BLaER1 (cell line): ENCODE measurements around the gene CEACAM16.

Experiments used
- H3K27ac ChIP-seq: shearing (Covaris generic); formaldehyde crosslinking; 2 replicates; pipeline ENCODE4 v1.8.1; 2022
- H3K27me3 ChIP-seq: shearing (Covaris generic); formaldehyde crosslinking; 2 replicates; pipeline ENCODE4 v1.8.1; 2022
- H3K36me3 ChIP-seq: shearing (Covaris generic); formaldehyde crosslinking; 2 replicates; pipeline ENCODE4 v1.8.1; 2022
- H3K4me1 ChIP-seq: shearing (Covaris generic); formaldehyde crosslinking; 2 replicates; pipeline ENCODE4 v1.8.1; 2022
- H3K4me2 ChIP-seq: shearing (Covaris generic); formaldehyde crosslinking; 2 replicates; pipeline ENCODE4 v1.8.1; 2022
- H3K4me3 ChIP-seq: shearing (Covaris generic); formaldehyde crosslinking; 2 replicates; pipeline ENCODE4 v1.8.1; 2022
- H3K9ac ChIP-seq: shearing (Covaris generic); formaldehyde crosslinking; 2 replicates; pipeline ENCODE4 v1.8.1; 2022
- H3K9me3 ChIP-seq: shearing (Covaris generic); formaldehyde crosslinking; 2 replicates; pipeline ENCODE4 v1.8.1; 2022
- H4K20me1 ChIP-seq: shearing (Covaris generic); formaldehyde crosslinking; 2 replicates; pipeline ENCODE4 v1.8.1; 2022
- Cebpa-rat ChIP-seq: shearing (Covaris generic); IDR thresholded peaks from 2 replicates; pipeline ENCODE4 v1.8.1; 2022

CEACAM16 gene

DNA sequence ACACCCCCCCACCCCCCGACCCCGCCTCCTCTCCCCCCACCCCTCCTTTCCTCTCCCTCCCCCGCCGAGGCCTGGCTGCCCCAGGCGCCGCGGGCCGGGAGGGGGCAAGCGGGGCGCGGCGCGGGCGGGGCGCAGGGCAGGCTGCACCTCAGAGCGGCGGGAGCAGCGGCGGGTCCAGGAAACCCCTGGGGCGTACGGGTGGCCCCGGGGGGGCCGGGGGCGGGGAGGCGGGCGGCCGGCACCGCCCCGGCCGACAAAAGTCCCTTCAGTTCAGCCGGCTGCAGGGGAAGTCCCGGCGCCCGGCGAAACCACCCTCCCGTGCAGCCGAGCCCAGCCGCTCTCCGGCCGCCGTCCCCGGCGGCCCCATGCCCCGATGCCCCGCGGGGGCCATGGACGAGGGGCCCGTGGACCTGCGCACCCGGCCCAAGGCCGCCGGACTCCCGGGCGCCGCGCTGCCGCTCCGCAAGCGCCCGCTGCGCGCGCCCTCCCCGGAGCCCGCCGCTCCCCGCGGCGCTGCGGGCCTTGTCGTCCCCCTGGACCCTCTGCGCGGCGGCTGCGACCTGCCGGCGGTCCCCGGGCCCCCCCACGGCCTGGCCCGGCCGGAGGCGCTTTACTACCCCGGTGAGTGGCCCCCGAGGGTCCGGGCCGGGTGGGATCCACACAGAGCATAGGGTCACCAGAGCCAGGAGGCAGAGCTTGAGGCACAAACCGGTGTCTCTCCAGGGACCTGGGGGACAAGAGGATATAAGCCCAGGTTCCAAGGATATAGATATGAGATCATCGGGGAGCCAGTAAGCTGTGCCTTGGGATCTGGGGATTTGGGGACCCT, 49.7 kb downstream of the CEACAM16 start, which contains the start of gene BCL3:
Gene BCL3, plus strand, starts transcription at position 283 of the 829 bp plus-strand sequence. Its CDS starts 83 bp downstream, at position 366.
- no peak for TF ChIP-seq Cebpa-rat
- Histone ChIP-seq H3K4me2 (peak within 1 kb of the TSS; percentile 99), H3K36me3 (peaks cover 14% of the 10 kb centered on the region), H3K9me3 (no peaks in the 10 kb centered on the region), H3K4me3 (peak within 1 kb of the TSS; percentile 91), H4K20me1 (peaks cover 18% of the 10 kb centered on the region; the same call in 1 of the 2 replicates), H3K9ac (peak within 1 kb of the TSS; percentile 93), H3K4me1 (peaks cover 49% of the 10 kb centered on the region), H3K27me3 (no peaks in the 10 kb centered on the region), H3K27ac (peak within 1 kb of the TSS; percentile 95)

DNA sequence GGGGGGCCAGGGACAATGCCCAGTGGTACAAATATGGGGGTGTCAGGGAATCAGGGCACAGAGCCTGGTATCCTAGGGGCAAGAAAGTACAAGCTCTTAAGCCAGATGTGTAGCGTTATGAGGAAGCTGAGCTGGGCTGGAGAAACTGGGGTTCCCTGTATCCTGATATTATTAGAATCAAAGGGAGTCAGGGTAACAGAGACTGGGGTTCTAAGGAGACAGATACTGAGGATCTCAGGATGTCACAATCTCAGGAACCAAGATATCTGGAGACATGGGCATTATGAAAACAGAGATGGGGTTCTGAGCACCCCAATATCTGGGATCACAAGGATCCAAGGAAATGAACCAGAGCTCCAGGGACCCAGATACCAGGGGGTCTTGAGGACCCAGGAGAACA, 50.3 kb downstream of the CEACAM16 start:
- Histone ChIP-seq H3K27ac (peak overlapping the region; percentile 95), H3K36me3 (peaks cover 14% of the 10 kb centered on the region), H3K9ac (peak overlapping the region; percentile 93), H3K4me3 (peak overlapping the region; percentile 91), H3K4me2 (peak overlapping the region; percentile 99), H3K9me3 (no peaks in the 10 kb centered on the region), H4K20me1 (peaks cover 18% of the 10 kb centered on the region; the same call in 1 of the 2 replicates), H3K27me3 (no peaks in the 10 kb centered on the region), H3K4me1 (peaks cover 54% of the 10 kb centered on the region)
- TF ChIP-seq Cebpa-rat, result no peak

DNA sequence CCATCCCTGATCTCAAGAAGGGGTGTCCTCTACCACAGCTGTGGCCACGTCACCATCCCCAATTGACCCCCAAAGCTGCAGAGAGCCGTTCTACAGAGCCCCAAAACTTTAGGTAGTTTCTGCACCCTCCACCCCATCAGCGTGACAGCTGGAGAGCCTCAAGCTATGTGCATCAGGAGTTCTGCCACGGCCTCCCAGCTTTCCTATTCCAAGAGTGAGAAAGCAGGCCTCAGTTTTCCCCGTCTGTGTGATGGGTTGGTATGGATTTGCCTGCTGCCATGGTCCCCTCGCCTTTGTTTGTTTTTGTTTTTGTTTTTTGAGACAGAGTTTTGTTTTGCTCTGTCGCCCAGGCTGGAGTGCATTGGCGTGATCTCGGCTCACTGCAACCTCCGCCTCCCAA, 51.0 kb downstream of the CEACAM16 start:
- H3K36me3 ChIP-seq, result peaks cover 14% of the 10 kb centered on the region
- H3K9ac ChIP-seq, result peak overlapping the region; percentile 93
- peaks cover 18% of the 10 kb centered on the region; the same call in 1 of the 2 replicates for H4K20me1 ChIP-seq
- H3K27me3 ChIP-seq, result no peaks in the 10 kb centered on the region
- H3K4me3 ChIP-seq, result peak overlapping the region; percentile 91
- H3K27ac ChIP-seq, result peak overlapping the region; percentile 95
- H3K9me3 ChIP-seq, result no peaks in the 10 kb centered on the region
- H3K4me2 ChIP-seq, result peak overlapping the region; percentile 99
- no peak for TF ChIP-seq Cebpa-rat
- peaks cover 60% of the 10 kb centered on the region for H3K4me1 ChIP-seq

DNA sequence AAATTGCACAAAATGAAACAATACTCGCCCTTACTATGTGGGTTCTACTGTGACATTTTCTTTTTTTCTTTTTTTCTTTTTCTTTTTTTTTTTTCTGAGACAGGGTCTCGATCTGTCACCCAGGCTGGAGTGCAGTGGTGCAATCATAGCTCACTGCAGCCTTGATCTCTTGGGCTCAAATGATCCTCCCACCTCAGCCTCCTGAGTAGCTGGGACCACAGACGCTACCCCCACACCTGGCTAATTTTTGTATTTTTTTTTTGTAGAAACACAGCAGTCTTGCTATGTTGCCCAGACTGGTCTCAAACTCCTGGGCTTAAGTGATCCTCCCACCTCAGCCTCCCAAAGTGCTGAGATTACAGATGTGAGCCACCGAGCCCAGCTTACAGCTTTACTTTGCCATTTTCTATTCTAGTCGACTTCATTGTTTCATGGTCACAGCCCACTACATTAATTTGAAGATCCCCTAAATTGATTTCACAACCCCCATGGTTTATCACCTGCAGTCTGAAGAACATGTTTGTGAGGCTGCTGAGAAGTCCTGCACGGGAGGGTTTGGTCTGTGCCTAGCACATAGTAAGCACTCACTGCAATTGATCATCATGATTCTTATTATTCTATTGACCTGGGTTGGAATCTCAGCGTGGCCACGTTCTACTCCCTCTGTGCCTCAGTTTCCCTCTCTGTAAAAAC, 53.3 kb downstream of the CEACAM16 start:
- H3K4me3 ChIP-seq, result peak overlapping the region; percentile 46
- peak overlapping the region; percentile 72 for H3K27ac ChIP-seq
- H3K27me3 ChIP-seq, result no peaks in the 10 kb centered on the region
- peak overlapping the region; percentile 99 for H3K4me2 ChIP-seq
- peaks cover 22% of the 10 kb centered on the region for H3K36me3 ChIP-seq
- peaks cover 75% of the 10 kb centered on the region for H3K4me1 ChIP-seq
- peaks cover 18% of the 10 kb centered on the region; the same call in 1 of the 2 replicates for H4K20me1 ChIP-seq
- peak overlapping the region; percentile 32 for H3K9ac ChIP-seq
- no peaks in the 10 kb centered on the region for H3K9me3 ChIP-seq
- no peak for TF ChIP-seq Cebpa-rat

DNA sequence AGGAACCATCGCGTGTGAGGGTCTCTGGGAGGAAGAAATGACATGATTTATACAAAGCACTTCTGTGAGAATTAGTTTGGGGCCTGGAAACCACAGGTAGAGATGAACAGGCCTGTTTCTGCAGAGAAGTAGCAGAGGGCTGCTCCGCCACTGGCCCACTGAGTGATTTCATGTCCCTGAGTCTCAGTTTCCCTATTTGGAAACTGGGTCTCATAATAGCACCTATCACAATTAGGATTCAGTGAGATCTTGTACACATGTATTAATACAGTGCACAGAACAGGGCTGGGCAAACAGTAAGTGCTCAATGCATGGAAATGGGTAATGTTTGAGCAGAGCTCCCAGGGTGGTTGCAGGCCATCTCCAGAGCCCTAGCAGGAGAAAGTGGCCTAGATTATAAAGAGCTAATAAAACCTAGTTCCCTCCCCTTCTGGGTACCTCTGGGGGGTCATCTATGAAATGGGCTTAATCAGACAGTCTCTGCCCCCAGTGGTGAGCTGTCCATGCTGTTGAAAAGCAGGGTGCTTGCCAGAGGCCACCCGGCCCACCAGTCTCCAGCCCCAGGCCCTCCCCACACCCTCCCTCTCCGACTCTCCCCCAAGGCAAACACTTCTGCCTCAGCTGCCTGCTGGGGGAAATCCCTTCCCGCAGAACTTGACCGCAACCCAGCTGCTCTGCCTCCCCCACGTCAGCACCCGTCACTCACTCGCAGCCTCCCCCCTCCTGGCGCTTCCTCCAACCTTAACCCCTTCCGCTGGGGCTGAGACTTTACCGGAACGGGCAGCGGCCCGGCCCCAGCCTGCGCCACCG, 54.1 kb downstream of the CEACAM16 start:
- TF ChIP-seq Cebpa-rat, result no peak
- H3K4me1 ChIP-seq, result peaks cover 82% of the 10 kb centered on the region
- peak overlapping the region; percentile 46 for H3K4me3 ChIP-seq
- H3K27me3 ChIP-seq, result no peaks in the 10 kb centered on the region
- no peaks in the 10 kb centered on the region for H3K9me3 ChIP-seq
- H3K9ac ChIP-seq, result peak overlapping the region; percentile 32
- H4K20me1 ChIP-seq, result peaks cover 18% of the 10 kb centered on the region; the same call in 1 of the 2 replicates
- H3K4me2 ChIP-seq, result peak overlapping the region; percentile 99
- H3K36me3 ChIP-seq, result peaks cover 28% of the 10 kb centered on the region
- H3K27ac ChIP-seq, result peak overlapping the region; percentile 90

DNA sequence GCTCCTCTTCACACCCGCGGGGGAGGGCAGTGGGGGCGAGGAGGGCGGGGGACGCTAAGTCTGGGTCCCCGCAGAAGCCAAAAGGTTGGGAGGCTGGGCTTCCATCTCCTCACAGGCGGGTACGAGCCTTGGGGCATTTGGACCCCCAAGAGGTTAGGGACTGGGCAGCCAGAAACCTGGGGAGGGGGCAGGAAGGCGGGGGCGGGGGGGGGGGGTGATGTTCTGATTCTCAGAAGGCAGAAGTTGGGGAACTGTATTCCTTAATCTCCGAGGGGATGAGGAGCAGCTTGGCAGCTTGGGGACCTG, 54.6 kb downstream of the CEACAM16 start:
- peak overlapping the region; percentile 99 for H3K4me2 ChIP-seq
- peaks cover 18% of the 10 kb centered on the region; the same call in 1 of the 2 replicates for H4K20me1 ChIP-seq
- H3K9ac ChIP-seq, result peak overlapping the region; percentile 80; the same call in 1 of the 2 replicates
- peaks cover 87% of the 10 kb centered on the region for H3K4me1 ChIP-seq
- no peaks in the 10 kb centered on the region for H3K9me3 ChIP-seq
- no peaks in the 10 kb centered on the region for H3K27me3 ChIP-seq
- TF ChIP-seq Cebpa-rat, result no peak
- H3K4me3 ChIP-seq, result peak overlapping the region; percentile 67
- H3K36me3 ChIP-seq, result peaks cover 34% of the 10 kb centered on the region
- H3K27ac ChIP-seq, result peak overlapping the region; percentile 90

DNA sequence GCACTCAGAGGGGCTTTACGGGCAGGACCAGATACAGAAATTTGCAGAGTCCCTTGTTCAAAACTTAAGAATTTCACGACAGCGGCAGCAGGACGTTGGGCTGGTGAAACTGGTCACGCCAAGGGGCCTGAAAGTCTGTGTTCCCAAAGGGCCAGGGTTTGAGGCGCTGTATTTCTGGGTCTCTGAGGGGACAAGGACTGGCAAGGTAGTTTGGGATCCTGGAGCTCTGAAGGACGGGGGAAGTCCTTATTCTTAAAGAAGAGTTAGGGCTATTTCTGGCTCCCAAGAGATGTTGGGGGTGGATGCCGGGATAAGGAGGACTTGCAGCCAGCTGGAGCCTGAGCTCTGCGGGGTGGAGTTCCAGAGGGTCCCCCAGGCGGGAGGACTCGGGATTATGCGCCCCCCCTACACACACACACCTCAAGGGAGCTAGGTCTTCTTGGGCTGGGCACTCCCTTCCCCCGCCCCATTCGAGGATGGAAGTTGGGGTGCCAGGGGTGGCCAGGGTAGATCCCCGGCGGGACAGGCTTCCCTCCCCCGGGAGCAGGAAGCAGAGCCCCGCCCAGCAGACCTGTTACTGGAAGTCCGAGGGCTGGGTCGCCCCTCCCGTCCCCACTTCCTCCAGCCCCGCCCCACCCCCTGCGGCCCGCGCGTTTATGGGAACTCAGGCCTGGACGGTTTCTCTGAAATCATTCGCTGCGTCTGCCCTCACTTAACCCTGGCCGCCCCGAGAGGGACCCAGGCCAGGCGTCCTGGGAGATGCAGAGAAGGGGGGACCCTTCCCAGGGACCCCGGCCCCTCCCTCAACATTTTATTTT, 55.2 kb downstream of the CEACAM16 start:
- H3K4me1 ChIP-seq, result peaks cover 90% of the 10 kb centered on the region
- H3K4me2 ChIP-seq, result peak overlapping the region; percentile 99
- H4K20me1 ChIP-seq, result peaks cover 18% of the 10 kb centered on the region; the same call in 1 of the 2 replicates
- H3K4me3 ChIP-seq, result peak overlapping the region; percentile 67
- TF ChIP-seq Cebpa-rat, result no peak
- H3K9ac ChIP-seq, result peak overlapping the region; percentile 80
- H3K27me3 ChIP-seq, result no peaks in the 10 kb centered on the region
- peak overlapping the region; percentile 90 for H3K27ac ChIP-seq
- peaks cover 35% of the 10 kb centered on the region for H3K36me3 ChIP-seq
- no peaks in the 10 kb centered on the region for H3K9me3 ChIP-seq

DNA sequence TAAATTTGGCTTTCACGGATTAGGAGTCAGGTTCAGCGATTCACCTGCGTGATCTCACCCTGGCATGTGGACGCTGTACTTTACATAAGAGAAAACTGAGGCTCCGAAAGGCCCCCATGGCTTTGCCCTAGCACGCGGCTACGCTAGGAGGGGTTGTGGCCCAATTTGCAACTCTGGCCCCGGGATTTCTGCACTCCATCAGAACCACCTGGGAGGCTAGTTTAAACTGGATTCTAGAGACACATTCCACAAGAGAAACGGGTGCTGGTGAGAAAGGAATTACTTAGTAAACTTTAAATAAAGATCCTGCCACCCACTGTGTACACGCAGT, 55.8 kb downstream of the CEACAM16 start:
- peaks cover 90% of the 10 kb centered on the region for H3K4me1 ChIP-seq
- H3K9ac ChIP-seq, result peak overlapping the region; percentile 80
- no peaks in the 10 kb centered on the region for H3K9me3 ChIP-seq
- TF ChIP-seq Cebpa-rat, result no peak
- H3K4me2 ChIP-seq, result peak overlapping the region; percentile 99
- peaks cover 35% of the 10 kb centered on the region for H3K36me3 ChIP-seq
- H4K20me1 ChIP-seq, result peaks cover 16% of the 10 kb centered on the region; the same call in 1 of the 2 replicates
- no peaks in the 10 kb centered on the region for H3K27me3 ChIP-seq
- H3K27ac ChIP-seq, result peak overlapping the region; percentile 90
- H3K4me3 ChIP-seq, result peak overlapping the region; percentile 67
